Amniotic stem cell (primary cell): Measurements from ENCODE around the gene NLGN3.

Experiments used
- DNase-seq: peaks from one replicate; lab custom pipeline; 2025; lab: John Stamatoyannopoulos, UW

NLGN3 gene

DNA sequence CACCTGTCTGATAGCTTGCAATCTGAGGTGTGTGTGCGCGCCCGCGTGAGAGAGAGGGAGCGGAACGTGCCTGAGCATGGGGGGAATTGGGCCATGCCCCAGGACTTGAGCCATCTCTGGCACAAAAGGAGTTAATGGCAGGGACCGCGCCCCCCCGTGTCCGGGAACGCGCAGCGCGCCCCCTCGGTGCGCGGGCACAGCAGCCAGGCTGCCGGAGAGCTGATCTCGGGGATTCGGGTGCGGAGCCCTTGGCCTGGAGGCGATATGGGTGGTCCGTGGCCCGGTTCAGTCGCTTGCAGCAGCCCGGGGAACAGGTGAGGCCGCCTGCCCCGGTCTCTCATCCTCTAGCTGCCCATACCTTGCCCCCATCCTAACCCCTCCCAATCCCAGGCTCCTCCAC is at the start of gene NLGN3:
Gene NLGN3 (plus strand): TSS at position 191 of the 400 bp plus-strand sequence. CDS start 2,909 bp downstream, outside the sequence.
- no peak for DNase-seq

DNA sequence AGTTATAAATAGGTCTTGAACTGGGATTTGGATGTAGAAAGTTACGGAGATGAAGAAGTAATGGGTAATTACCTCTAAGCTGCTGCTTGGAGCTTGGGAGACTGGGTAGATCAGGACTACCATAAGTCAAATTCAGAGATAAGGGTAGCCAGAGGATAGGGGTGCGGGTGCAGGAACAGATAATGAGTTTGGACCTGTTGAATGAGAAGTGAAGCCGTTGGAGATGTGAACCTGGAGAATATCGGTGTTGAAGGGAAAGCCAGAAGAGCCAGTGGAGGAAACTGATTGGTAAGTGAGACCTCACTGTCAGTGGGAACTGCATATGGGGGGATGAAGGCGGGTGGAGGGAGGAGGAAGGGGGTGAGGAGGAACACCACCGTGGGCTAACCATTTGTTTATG is 49.6 kb upstream of the NLGN3 start:
- DNase-seq, result no peak

DNA sequence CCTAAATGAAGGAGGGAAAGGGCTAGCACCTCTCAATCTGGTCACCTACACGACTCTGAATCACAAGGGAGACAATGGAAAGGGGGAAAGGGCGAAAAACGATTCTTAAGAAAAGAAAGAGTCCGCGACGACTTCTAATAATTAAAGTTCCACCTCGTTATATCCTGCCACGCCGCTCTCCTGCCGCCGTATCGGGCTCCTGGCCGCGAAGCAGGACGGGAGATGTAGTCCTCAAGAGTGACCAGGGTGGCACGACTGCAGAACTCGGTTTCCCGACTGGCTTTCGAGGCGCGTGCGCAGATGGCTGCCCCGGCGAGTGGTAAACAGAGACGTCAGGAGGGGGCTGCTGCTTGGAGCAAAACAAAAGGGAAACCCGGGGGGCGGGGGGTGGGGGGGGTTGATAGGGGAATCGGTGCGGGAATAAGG is 49.1 kb upstream of the NLGN3 start, which contains the start of gene FOXO4:
Gene FOXO4 (plus strand): TSS at position 297 of the 426 bp plus-strand sequence. CDS start 678 bp downstream, outside the sequence.
- DNase-seq, result peak; percentile 37

DNA sequence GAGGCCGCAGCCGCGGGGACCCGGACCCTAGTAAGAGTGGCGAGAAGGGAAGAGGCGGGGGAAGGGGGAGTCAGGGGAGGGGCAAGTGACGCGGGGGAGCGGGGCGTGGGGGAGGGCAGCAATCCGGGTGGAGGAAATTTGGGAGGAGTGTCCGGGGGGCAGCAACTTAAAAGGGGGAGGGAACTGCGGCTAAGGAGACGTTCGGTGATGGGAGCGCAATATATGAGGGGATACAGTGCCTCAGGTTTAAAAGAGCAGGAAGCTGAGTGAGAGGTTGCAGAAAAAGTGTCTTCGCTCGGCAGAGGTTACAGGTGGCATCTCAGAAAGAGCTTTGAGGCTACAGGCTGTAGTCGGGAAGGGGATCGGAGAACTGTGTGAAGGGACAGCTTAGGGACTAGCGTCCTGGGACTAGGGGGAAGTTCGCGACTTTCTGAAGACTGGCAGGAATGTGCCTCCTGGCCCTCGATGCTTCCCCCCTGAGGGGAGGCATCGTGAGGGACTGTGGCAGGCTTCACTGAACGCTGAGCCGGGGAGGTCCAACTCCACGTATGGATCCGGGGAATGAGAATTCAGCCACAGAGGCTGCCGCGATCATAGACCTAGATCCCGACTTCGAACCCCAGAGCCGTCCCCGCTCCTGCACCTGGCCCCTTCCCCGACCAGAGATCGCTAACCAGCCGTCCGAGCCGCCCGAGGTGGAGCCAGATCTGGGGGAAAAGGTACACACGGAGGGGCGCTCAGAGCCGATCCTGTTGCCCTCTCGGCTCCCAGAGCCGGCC is 48.5 kb upstream of the NLGN3 start:
- no peak for DNase-seq

DNA sequence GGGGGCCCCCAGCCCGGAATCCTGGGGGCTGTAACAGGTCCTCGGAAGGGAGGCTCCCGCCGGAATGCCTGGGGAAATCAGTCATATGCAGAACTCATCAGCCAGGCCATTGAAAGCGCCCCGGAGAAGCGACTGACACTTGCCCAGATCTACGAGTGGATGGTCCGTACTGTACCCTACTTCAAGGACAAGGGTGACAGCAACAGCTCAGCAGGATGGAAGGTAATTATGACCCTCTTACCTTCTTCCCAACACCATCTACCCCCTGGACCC is 47.9 kb upstream of the NLGN3 start:
- DNase-seq, result no peak

DNA sequence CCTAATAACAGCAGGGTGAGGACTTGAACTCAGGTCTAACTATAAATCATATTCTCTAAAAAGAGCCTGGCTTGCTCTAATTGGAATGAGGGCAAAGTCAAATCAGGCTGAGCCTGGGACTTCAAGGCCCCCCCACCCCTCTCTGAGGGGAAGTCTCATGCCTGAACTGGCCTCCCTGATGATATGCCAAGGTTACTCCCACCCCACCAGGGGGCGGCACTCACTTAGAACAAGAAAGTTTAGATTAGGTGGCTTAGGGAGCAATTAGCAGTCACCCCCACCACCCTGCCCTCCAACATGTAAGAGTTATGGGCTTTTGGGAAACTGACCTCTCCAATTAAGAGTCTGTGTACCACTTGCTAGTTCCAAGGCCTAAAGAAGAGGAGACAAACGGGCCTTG is 46.3 kb upstream of the NLGN3 start:
- DNase-seq, result no peak

DNA sequence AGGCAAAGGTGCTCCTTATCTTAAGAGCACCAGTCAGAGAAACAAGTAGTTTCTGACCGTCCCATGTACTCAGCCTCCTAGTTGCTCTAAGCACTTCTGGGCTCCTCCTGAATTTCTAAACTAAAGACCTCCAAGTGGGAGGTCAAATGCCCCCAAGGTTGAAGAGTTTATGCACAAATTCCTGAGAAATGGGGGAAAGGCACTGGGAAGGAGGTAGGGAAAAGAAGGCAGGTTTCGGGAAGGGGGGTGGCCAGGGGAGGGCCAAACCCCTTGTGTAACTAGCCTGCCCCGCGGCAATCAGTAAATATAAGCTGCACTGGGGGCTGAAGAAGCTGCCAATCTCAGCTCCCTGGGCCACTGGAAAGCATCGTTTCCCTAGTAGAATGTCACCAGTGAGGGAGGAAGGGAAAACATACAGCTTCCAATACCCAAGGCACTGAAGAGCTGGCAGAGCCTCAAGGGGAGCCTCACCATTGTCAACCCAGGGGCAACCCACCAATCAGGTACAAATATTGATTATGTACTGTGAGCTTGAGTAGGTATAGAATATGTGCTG is 45.6 kb upstream of the NLGN3 start:
- DNase-seq, result no peak

DNA sequence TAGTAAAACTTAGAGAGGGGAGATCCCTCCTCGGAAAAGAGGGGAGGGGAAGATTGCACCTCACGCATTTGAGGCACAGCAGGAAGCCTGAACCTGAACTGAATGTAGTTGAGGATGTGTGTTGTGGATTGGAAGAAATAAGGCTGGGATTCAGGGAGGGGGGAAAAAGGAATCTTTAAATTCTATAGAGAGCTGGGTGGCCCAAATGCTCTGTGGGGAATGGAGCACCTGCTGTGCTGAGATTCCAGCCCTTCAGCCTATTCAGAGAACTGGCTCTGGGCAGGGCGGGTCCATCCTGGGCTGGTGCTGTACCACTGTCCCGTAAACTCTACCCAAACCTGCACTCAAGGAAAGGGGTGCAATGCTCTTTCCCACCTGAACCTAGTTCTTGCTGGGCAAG is 44.9 kb upstream of the NLGN3 start:
- no peak for DNase-seq

DNA sequence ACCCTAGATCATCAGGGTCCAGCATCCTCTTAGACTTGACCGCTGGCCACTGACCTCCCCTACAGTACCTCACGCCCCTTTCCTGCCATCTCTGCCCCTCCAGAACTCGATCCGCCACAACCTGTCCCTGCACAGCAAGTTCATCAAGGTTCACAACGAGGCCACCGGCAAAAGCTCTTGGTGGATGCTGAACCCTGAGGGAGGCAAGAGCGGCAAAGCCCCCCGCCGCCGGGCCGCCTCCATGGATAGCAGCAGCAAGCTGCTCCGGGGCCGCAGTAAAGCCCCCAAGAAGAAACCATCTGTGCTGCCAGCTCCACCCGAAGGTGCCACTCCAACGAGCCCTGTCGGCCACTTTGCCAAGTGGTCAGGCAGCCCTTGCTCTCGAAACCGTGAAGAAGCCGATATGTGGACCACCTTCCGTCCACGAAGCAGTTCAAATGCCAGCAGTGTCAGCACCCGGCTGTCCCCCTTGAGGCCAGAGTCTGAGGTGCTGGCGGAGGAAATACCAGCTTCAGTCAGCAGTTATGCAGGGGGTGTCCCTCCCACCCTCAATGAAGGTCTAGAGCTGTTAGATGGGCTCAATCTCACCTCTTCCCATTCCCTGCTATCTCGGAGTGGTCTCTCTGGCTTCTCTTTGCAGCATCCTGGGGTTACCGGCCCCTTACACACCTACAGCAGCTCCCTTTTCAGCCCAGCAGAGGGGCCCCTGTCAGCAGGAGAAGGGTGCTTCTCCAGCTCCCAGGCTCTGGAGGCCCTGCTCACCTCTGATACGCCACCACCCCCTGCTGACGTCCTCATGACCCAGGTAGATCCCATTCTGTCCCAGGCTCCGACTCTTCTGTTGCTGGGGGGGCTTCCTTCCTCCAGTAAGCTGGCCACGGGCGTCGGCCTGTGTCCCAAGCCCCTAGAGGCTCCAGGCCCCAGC is 43.8 kb upstream of the NLGN3 start:
- no peak for DNase-seq

DNA sequence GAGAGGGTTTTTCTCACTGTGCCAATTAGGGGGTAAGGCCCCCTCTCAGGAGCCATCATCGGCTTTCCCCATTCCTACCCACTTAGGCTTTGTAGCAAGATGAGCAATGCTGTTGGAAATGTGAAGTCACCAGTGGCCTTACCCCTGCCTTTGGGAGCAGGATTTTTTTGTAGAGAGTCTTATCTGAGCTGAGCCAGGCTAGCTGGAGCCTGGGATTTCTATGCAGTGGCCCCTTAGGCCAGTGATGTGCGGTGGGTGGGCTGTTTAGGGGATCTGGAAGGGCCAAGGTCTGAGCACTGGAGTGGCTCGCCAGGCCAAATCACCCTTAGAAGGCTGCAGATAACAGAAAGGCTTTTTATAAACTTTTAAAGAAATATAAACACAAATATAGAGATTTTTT is 42.3 kb upstream of the NLGN3 start:
- no peak for DNase-seq

DNA sequence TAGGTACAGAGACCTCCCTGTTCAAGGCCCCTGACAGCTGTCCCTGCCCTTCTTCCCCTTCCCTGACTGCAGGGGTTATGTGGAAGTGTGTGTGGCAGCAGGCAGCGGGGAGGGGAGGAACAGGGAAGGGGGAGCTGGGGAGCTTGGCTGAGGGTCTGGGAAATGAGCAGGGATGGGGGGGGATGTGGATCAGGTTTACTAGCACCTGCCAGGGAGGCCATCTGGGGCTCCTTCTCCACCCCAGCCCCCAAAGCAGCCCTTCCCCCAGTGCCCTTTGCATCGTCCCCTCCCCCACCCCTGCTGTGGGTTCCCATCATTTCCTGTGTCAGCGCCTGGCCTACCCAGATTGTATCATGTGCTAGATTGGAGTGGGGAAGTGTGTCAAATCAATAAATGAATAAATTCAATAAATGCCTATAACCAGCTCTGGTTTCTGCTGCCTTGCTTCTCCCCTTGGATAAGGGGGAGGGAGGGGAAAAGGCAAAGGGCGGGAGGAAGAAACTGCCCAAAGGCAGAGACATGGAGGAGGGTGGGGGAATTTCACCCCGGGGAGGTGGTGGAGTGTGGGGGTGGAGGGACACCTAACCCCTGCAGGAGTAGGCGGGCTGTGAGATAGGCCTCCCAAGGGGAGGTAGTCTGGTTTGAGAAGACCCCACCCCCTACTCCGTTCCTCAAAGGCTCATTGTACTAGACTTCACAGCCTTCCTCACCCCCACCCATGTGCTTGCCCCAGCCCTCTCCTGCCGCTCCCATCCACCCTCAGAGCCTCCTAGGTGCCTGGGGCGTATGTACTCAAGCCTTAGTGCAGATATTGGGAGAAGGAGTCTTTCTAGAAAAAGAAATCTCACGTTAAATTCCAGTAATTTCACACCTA is 41.3 kb upstream of the NLGN3 start:
- DNase-seq, result no peak

DNA sequence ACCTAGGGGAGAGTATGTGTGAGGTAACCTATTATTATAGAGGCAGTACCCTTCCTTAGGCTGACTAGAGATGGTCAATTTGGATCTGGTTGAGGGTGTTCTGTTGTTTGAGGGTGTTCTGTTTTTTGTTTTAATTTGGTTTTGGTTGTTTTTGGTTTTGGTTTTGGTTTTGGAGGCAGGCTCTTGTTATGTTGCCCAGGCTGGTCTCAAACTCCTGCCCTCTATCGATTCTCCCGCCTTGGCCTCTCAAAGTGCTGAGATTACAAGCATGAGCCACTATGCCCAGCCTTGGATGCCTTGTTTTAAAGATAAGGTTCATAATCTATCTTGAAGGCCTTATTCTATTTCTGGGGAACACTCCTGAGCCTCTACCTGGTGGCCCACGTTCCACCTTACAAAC is 39.0 kb upstream of the NLGN3 start:
- no peak for DNase-seq

DNA sequence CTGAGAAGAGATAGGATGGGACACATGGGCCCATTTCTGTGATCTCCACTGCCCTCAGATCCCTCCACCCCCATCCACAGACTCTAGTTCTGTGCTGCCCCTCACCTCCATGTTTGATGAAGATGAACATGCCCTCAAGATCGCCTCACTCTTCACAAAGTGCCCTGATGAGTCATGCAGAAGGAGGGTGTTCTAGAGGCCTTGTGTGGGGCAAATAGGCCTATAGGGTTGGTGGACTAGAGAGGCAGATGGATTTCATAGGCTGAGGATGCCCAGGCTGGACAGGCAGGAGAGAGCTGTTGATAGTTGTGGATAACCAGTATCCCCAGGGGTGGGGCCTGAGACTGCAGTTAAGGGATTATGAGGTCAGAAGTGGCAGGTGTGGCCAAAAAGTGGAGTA is 38.2 kb upstream of the NLGN3 start, which contains the start of gene CXorf65:
Gene CXorf65 (minus strand): TSS at position 314 of the 400 bp plus-strand sequence. CDS start 184 bp downstream, at position 130.
- DNase-seq, result no peak

DNA sequence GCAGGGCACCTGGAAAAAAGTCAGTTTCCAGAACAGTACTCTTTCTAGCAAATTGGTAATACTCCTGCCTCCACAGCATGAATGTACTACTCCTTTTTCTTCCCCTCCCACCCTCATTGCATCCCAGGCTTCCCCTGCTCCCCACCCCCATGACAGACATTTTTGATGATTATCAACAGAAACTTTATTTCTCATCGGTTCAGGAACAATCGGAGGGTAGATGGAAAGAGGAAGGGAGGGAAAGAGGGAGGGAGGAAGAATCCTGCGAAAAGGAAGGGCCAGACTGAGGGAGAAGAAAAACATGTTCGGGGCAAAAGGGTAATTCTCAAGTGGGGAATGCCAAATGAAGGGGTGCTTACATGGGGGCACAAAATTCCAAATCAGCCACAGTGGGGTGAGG is 37.4 kb upstream of the NLGN3 start:
- DNase-seq, result no peak

DNA sequence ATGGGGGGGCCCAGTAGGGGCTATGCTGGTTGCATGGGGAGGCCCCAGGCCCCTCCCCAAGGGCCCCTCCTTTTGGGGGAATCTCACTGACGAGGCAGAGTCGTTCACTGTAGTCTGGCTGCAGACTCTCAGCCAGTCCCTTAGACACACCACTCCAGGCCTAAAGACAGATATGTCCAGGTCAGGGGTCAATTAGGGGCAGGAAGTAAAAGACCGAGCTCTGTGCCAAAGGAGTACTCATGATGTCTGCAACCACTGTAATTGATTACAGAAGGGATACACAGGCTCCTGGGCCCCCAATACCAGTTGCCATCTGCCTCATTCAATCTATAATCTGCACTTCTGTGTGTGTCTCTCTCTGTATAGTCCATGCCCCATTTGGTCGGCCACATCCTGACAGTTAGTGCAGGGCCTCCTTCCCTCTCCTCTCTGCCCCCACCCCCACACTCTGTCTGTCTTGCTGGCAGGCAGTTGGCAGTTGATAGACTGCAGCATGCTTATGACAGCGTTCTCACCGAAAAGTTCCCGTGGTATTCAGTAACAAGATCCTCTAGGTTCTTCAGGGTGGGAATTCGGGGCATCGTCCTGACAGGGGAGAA is 36.8 kb upstream of the NLGN3 start:
- no peak for DNase-seq

DNA sequence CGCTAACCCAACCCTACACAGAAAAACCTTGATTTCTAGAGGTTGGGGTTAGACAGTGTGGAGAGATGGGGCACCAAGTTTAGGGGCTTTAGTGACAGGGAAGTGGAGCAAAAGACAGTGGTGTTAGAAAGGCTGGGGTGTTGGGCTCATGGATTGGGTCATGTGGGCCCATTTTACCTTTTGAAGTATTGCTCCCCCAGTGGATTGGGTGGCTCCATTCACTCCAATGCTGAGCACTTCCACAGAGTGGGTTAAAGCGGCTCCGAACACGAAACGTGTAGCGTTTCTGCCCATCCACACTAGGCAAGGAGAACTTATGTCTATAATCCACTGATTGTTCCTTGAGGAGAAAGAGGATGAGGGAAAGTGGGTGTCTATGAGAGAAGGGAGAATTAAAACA is 35.6 kb upstream of the NLGN3 start:
- no peak for DNase-seq

DNA sequence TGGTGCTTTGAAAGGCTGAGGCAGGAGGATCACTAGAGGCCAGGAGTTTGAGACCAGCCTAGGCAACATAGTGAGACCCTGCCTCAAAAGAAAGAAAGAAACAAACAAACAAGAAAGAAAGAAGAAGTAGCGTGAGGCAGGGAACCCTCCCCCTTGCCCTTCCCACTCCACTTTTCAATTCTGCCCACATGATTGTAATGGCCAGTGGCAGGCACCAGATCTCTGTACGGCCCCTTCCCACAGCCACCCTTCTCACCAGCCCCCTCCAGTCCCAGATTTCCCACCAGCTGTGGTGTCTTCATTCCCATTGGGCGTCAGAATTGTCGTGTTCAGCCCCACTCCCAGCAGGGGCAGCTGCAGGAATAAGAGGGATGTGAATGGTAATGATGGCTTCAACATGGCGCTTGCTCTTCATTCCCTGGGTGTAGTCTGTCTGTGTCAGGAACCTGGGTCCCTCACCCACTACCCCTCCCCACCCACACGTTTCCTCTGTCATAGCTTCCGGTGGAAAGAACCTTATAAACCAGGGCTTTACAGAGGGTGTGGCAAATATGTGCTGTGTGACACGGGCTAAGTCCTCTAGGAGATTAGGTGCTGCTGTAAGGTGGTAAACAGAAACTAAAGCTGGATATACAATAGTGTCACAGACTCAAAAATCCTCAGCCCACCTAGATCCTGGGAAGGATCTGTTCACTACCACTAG is 33.3 kb upstream of the NLGN3 start, which contains the start of gene IL2RG:
Gene IL2RG (minus strand): TSS at position 437 of the 703 bp plus-strand sequence. CDS start 38 bp downstream, at position 399.
- DNase-seq, result no peak

DNA sequence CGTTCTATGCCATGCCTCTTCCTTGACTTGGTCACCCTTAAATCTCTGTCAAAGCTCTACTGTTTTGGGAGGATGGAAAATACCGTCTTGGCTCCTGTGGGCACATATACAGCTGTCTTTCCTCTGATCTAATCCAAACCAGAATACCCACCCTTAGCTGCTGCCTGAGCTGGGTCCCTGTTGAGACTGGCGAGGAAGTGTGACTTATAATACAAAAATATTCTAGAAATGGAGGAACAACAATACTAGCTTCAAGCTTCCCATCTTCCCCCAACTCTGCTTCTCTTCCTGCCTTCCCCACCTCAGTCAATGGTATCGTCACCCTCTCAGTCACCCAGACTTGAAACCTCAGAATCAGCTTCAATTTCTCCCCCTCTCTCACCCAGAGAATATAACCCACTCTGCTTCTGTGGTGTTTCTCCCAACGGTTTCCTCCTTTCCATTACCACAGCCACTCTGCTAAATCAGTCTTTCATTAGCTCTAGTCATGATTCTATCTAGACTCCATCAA is 32.7 kb upstream of the NLGN3 start:
- DNase-seq, result no peak

DNA sequence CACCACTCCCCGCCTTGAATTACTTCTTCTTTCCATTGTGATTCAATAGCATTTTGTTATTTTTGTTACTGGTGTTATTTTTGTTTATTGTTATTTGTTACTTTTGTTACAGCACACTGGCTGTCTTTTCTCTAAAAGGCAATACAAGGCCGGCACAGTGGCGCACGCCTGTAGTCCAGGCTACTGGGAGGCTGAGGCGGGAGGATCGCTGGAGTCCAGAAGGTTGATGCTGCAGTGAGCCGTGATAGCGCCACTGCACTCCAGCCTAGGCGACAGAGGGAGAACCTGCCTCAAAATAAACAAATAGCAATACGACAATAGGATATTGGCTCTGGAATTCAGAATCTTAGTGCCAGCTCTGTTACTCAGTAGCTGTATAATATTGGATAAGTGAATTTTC is 27.3 kb upstream of the NLGN3 start:
- no peak for DNase-seq
